NCI-H526 (cell line): ENCODE results near the gene SHQ1.
"Not testable (repeated sequence)": the region's sequence is repeated elsewhere in the genome, so short reads cannot be mapped to it uniquely, and the experiment has no call there.

Source experiments
- DNase-seq, 2 experiments: peaks; one replicate each; lab custom pipeline; 2025; lab: John Stamatoyannopoulos, UW

SHQ1 gene

GRCh38 chr3:72719137-72719536 is 129.1 kb downstream of the SHQ1 start:
- DNase-seq: no peak

GRCh38 chr3:72714135-72714534 is 134.1 kb downstream of the SHQ1 start:
- DNase-seq: not testable (repeated sequence)

GRCh38 chr3:72710471-72710870 is 137.8 kb downstream of the SHQ1 start:
- not testable (repeated sequence) for DNase-seq

- no peak for DNase-seq
Measured at GRCh38 chr3:72708441-72708840, 139.8 kb downstream of the SHQ1 start.

GRCh38 chr3:72702997-72703396 is 145.2 kb downstream of the SHQ1 start:
- DNase-seq: no peak

- DNase-seq: no peak
Measured at GRCh38 chr3:72702390-72702789, 145.9 kb downstream of the SHQ1 start.

- no peak for DNase-seq
Measured at GRCh38 chr3:72700106-72700505, 148.1 kb downstream of the SHQ1 start.

- DNase-seq: no peak
Measured at GRCh38 chr3:72699631-72700030, 148.6 kb downstream of the SHQ1 start.
